GM12878 (cell line): ENCODE data around the gene SERPINE2. TPM values are rescaled to one million over a fixed set of nuclear protein-coding genes. Genes with fewer than 3 reads are reported as not detected.

Experiments
- CREB1 ChIP-seq: IDR thresholded peaks from 2 replicates; pipeline ENCODE4 v1.6.1; 2012; ENCODE audit warnings: low read depth, mild to moderate bottlenecking, inconsistent platforms
- RAD51 ChIP-seq: fragments of 450-650 bp; IDR thresholded peaks from 2 replicates; pipeline ENCODE4 v1.6.1; 2016; ENCODE audit warnings: moderate library complexity, mild to moderate bottlenecking, inconsistent platforms
- STAT1 ChIP-seq: fragments of 450-650 bp; conservative IDR thresholded peaks from 2 replicates; pipeline ENCODE4 v1.6.1; 2014; ENCODE audit warnings: antibody characterized with exemption, mild to moderate bottlenecking
- polyA plus RNA-seq, 11 experiments: library from polyadenylated mRNA; depleted of rRNA in 4 of 11; unstranded in 6 of 11; stranded (reverse) in 5 of 11; fragments of >200 nt; fragmentation: Nextera tagmentation in 4 of 11; fragmentation: Illumina TruSeq in 1 of 11; extraction: Ambion mirVana in 4 of 11; extraction: Trizol in 1 of 11; gene quantifications; 1 replicate in 1 of 11; 2 replicates in 10 of 11; pipeline versions ENCODE4 v1.2.1 to v1.2.3, GENCODE V29; 2011 to 2016; ENCODE audit warnings: inconsistent platforms in 2 of 11, missing spikeins in 2 of 11, low read depth in 1 of 11
- total RNA-seq, 4 experiments: library from RNA; depleted of rRNA in 3 of 4; stranded (reverse); fragments of >200 nt in 3 of 4; fragmentation: Illumina TruSeq in 1 of 4; extraction: Trizol in 1 of 4; gene quantifications; 2 replicates each; pipeline versions ENCODE4 v1.2.1 to v1.2.3, GENCODE V29; 2013 to 2021
- TF ChIP-seq, protein P1 (sequence below): IDR thresholded peaks from 2 replicates; pipeline ENCODE4 v1.6.1; 2012; ENCODE audit warnings: low read length, inconsistent platforms
- TF ChIP-seq, protein P2 (sequence below): fragments of 450-650 bp; IDR thresholded peaks from 2 replicates; pipeline ENCODE4 v1.6.1; 2017; ENCODE audit warnings: mild to moderate bottlenecking, moderate library complexity

The SERPINE2 gene
- total and polyA plus RNA-seq, 10 of the 15 experiments (the other 5 are each of a cell fraction or from before 2014, with no cell fraction given), result 0.18 to 1.7 (median 0.39) TPM

DNA sequence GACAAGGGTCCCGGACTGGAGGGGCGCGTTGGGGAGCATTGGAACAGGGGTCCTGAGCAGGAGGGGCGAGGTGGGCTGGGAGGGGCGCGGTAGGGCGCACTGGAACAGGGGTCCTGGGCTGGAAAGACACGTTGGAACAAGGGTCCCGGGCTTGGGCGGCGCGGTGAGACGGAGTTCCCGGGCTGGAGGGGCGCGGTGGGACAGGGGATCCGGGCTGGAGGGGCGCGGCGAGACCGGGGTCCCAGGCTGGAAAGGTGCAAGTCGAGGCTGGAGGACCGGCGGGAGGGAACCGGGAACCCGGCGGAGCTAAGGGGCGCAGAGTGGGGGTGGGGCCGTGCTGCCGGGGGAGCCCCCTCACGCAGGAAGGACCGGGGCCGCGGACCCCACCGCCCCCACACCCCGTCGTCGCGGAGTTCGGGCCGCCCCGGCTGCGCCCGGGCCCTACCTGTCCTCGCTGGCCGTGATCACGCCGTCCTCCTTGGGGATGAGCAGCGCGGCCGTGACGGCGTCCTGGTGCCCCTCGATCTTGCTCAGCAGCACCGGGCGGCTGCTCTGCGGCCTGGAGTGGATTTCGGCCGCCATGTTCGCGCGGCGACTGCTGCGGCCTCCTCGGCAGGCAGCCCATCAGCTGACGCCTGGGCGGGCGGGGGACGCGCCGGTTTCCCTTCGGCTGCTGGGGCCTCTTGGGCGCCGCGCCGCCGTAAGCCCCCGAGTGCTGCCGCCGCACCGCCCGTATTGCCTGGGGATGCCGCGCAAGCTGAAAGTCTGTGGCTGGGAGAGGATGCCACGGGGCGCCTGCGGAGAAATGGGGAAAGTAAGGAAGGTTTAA is 94.2 kb downstream of the SERPINE2 start, which contains the start of gene WDFY1 (continued):
- TF ChIP-seq, protein P1, sequence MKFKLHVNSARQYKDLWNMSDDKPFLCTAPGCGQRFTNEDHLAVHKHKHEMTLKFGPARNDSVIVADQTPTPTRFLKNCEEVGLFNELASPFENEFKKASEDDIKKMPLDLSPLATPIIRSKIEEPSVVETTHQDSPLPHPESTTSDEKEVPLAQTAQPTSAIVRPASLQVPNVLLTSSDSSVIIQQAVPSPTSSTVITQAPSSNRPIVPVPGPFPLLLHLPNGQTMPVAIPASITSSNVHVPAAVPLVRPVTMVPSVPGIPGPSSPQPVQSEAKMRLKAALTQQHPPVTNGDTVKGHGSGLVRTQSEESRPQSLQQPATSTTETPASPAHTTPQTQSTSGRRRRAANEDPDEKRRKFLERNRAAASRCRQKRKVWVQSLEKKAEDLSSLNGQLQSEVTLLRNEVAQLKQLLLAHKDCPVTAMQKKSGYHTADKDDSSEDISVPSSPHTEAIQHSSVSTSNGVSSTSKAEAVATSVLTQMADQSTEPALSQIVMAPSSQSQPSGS, result no peak
- TF ChIP-seq, protein P2, sequence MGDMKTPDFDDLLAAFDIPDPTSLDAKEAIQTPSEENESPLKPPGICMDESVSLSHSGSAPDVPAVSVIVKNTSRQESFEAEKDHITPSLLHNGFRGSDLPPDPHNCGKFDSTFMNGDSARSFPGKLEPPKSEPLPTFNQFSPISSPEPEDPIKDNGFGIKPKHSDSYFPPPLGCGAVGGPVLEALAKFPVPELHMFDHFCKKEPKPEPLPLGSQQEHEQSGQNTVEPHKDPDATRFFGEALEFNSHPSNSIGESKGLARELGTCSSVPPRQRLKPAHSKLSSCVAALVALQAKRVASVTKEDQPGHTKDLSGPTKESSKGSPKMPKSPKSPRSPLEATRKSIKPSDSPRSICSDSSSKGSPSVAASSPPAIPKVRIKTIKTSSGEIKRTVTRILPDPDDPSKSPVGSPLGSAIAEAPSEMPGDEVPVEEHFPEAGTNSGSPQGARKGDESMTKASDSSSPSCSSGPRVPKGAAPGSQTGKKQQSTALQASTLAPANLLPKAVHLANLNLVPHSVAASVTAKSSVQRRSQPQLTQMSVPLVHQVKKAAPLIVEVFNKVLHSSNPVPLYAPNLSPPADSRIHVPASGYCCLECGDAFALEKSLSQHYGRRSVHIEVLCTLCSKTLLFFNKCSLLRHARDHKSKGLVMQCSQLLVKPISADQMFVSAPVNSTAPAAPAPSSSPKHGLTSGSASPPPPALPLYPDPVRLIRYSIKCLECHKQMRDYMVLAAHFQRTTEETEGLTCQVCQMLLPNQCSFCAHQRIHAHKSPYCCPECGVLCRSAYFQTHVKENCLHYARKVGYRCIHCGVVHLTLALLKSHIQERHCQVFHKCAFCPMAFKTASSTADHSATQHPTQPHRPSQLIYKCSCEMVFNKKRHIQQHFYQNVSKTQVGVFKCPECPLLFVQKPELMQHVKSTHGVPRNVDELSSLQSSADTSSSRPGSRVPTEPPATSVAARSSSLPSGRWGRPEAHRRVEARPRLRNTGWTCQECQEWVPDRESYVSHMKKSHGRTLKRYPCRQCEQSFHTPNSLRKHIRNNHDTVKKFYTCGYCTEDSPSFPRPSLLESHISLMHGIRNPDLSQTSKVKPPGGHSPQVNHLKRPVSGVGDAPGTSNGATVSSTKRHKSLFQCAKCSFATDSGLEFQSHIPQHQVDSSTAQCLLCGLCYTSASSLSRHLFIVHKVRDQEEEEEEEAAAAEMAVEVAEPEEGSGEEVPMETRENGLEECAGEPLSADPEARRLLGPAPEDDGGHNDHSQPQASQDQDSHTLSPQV, result no peak
- TF ChIP-seq STAT1 (0 out of 2 replicates have a peak, but pooled peaks have one; percentile 65), RAD51 (no peak), CREB1 (peak; percentile 62; the same call in 1 of the 2 replicates)
